ENCODE results near the gene COG3. TPM values are rescaled to one million over a fixed set of nuclear protein-coding genes. Genes with fewer than 3 reads are reported as not detected.

Gene COG3
- total and polyA plus RNA-seq, 3 donors from 2014 or later, result 22.5 to 46.1 (median 39.6) TPM

DNA sequence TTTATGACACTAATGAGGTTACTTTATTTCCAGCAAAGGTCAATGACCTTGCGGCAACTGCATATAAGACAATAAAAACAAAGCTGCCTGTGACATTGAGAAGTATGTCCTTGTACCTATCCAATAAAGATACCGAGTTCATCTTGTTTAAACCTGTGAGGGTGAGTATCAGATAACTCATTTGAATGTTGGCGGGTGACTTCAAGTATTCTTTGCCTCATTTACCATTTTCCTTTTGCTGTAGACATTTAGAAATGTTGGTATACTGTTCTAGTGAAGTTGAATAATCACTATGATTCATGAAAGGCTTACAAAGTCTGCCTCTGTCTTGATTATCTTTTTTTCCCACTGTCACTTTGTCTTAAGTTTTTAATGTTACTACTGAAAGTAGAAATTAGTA, 65.0 kb downstream of the COG3 start:
- no peaks in the 10 kb centered on the region for H3K9me3 ChIP-seq

DNA sequence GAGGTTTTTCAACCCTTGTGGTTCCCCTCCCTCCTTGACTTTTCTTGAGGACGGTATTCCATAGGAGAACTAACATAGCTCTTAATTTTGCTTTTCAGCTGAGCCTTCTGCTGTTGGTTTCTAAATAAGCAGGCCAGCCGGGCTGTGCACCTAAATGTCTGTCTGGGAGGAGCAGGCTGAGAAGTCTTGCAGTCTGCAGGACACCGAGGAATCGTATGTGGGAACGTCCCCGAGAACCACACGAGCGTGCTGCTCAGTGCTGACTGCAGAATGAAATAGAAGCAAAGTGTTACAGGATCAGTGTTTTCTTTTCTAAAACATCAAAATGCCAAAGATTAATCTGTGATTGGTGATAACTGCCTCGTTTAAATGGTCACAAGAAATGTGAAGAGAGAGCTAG, 69.9 kb downstream of the COG3 start:
- Histone ChIP-seq H3K27me3 (no peaks in the 10 kb centered on the region), H3K4me3 (no peak overlapping the region), H3K9me3 (no peaks in the 10 kb centered on the region), H3K27ac (no peak overlapping the region), H3K4me1 (peaks cover 7% of the 10 kb centered on the region), H3K36me3 (ENCODE audit: low read depth, missing control alignments) (no peaks in the 10 kb centered on the region)
- DNase-seq, result peak; percentile 27
- TF ChIP-seq, protein P1, sequence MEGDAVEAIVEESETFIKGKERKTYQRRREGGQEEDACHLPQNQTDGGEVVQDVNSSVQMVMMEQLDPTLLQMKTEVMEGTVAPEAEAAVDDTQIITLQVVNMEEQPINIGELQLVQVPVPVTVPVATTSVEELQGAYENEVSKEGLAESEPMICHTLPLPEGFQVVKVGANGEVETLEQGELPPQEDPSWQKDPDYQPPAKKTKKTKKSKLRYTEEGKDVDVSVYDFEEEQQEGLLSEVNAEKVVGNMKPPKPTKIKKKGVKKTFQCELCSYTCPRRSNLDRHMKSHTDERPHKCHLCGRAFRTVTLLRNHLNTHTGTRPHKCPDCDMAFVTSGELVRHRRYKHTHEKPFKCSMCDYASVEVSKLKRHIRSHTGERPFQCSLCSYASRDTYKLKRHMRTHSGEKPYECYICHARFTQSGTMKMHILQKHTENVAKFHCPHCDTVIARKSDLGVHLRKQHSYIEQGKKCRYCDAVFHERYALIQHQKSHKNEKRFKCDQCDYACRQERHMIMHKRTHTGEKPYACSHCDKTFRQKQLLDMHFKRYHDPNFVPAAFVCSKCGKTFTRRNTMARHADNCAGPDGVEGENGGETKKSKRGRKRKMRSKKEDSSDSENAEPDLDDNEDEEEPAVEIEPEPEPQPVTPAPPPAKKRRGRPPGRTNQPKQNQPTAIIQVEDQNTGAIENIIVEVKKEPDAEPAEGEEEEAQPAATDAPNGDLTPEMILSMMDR (IDR thresholded peaks at IDR 0.05), result no peak
- TF ChIP-seq POLR2A (IDR thresholded peaks at IDR 0.05), result no peak
- intact Hi-C loops (cut with DNase I; ENCODE audit: low total_unique reads), result no loop called here
- 70 to 79% methylated on average over 9 of the region's 9 CpGs for WGBS, 2 donors

More for the DNA sequence above, 65.0 kb downstream of the COG3 start:
- no peaks in the 10 kb centered on the region for H3K36me3 ChIP-seq (ENCODE audit: low read depth, missing control alignments)
- intact Hi-C loops (cut with DNase I; ENCODE audit: low total_unique reads), result no loop called here
- 90 to 96% methylated on average over 3 of the region's 3 CpGs for WGBS, 2 donors
- no peak overlapping the region for H3K27ac ChIP-seq
- no peak for DNase-seq
- TF ChIP-seq POLR2A (IDR thresholded peaks at IDR 0.05), result no peak
- TF ChIP-seq, protein P1 (IDR thresholded peaks at IDR 0.05), result no peak
- H3K4me1 ChIP-seq, result no peaks in the 10 kb centered on the region
- no peaks in the 10 kb centered on the region for H3K27me3 ChIP-seq
- no peak overlapping the region for H3K4me3 ChIP-seq

DNA sequence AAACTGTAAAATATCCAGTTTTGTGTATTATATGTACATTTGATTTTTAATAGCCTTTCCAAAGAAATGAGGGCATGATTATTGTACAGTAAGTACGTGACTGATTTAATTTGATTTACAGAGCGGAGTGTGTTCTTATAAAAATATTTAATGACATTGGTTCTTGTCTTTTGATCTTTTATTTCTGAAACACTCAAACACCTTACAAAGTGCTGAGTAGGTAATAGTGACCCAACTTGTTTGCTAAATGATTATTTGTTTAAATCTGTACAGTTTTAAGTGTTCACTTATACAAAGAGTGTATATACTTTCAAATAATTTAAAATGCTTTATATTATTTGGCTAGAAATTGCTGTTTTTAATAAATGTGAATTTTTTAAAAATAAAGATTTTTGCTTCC, 71.5 kb downstream of the COG3 start:
- TF ChIP-seq, protein P1 (IDR thresholded peaks at IDR 0.05), result no peak
- no peak for TF ChIP-seq POLR2A (IDR thresholded peaks at IDR 0.05)
- Histone ChIP-seq H3K4me1 (peaks cover 7% of the 10 kb centered on the region), H3K9me3 (no peaks in the 10 kb centered on the region), H3K27ac (no peak overlapping the region), H3K36me3 (ENCODE audit: low read depth, missing control alignments) (no peaks in the 10 kb centered on the region), H3K27me3 (no peaks in the 10 kb centered on the region), H3K4me3 (no peak overlapping the region)
- 91 to 92% methylated on average over 2 of the region's 2 CpGs for WGBS, 2 donors
- intact Hi-C loops (cut with DNase I; ENCODE audit: low total_unique reads), result no loop called here
- no peak for DNase-seq

DNA sequence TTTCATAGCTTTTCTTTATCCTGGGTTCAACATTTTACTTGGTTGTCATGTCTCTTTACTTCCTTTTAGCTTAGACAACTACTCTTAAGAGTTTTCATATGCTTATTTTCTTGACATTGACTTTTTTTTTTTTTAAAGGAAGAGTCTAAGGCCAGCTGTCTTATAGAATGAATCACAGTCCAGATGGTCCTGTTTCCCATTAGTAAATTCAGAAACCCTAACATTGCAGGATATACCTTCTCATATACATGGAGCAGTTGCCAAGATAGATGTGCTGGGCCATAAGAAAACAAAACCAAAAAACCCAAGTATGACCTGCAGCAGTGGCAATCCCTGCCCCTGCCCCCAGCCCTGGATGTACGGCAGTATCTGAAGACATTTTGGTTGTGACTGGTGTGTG, 72.8 kb downstream of the COG3 start:
- TF ChIP-seq POLR2A (IDR thresholded peaks at IDR 0.05), result no peak
- TF ChIP-seq, protein P1 (IDR thresholded peaks at IDR 0.05), result no peak
- Histone ChIP-seq H3K4me3 (no peak overlapping the region), H3K27ac (no peak overlapping the region), H3K9me3 (no peaks in the 10 kb centered on the region), H3K4me1 (peaks cover 7% of the 10 kb centered on the region), H3K36me3 (ENCODE audit: low read depth, missing control alignments) (no peaks in the 10 kb centered on the region), H3K27me3 (no peaks in the 10 kb centered on the region)
- intact Hi-C loops (cut with DNase I; ENCODE audit: low total_unique reads), result no loop called here
- DNase-seq, result no peak
- WGBS, 2 donors, result 83 to 92% methylated on average over 1 of the region's 1 CpG

DNA sequence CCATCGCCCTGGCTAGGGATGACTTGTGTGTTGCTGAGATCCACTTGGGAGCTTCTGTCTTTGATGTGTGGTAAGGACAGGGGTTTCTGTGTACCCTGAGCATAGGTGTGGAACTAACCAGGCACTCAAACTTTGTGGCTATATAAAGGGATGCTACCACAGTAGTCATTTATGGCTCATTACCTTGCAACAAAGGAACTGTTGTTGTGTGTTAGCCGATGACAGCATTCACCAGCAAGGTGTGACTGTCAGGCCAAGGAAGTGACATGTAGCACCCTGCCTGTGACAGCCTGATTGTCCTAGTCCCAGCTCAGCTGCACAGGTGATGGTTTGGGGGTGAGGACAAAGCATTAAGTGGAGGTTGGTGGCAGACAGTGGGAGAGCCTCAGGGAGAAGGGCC, 73.6 kb downstream of the COG3 start:
- intact Hi-C loops (cut with DNase I; ENCODE audit: low total_unique reads), result no loop called here
- Histone ChIP-seq H3K9me3 (no peaks in the 10 kb centered on the region), H3K4me3 (no peak overlapping the region), H3K27ac (no peak overlapping the region), H3K36me3 (ENCODE audit: low read depth, missing control alignments) (no peaks in the 10 kb centered on the region), H3K27me3 (no peaks in the 10 kb centered on the region), H3K4me1 (peaks cover 7% of the 10 kb centered on the region)
- WGBS, 2 donors, result 76 to 87% methylated on average over 2 of the region's 2 CpGs
- TF ChIP-seq, protein P1 (IDR thresholded peaks at IDR 0.05), result no peak
- no peak for DNase-seq

All from testis (tissue), 3 donors.